Neural progenitor cell (in vitro differentiated cells): ENCODE results near the gene TUBB2B.

ENCODE experiments used
- EZH2phosphoT487 ChIP-seq: fragments of 200-600 bp; sonication (generic); IDR thresholded peaks from 2 replicates; pipeline ENCODE4 v1.6.1; 2017; ENCODE audit warnings: antibody characterized with exemption
- TF ChIP-seq, protein P1 (sequence below): fragments of 200-600 bp; sonication (generic); IDR thresholded peaks from 2 replicates; pipeline ENCODE4 v1.5.1; 2017; ENCODE audit warnings: antibody characterized with exemption, mild to moderate bottlenecking

DNA sequence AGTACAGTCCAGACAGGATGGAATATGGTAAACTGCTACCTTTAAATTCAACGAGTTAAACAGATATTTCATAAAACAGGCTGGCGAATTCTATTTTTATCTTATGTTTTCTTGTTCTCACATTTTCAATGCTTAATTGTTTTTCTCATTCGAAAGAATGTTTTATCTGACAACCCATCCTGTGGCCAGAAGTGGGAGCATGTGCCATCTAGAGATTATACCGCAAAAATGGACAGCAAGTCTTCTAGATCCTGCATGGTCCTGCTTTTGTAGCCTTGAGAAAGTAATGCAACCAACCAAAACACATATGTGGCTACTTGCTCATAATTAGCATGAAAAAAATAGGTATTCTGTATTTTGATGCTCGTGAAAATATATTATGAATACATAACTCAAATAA lies 30.7 kb downstream of the TUBB2B start:
- TF ChIP-seq, protein P1, sequence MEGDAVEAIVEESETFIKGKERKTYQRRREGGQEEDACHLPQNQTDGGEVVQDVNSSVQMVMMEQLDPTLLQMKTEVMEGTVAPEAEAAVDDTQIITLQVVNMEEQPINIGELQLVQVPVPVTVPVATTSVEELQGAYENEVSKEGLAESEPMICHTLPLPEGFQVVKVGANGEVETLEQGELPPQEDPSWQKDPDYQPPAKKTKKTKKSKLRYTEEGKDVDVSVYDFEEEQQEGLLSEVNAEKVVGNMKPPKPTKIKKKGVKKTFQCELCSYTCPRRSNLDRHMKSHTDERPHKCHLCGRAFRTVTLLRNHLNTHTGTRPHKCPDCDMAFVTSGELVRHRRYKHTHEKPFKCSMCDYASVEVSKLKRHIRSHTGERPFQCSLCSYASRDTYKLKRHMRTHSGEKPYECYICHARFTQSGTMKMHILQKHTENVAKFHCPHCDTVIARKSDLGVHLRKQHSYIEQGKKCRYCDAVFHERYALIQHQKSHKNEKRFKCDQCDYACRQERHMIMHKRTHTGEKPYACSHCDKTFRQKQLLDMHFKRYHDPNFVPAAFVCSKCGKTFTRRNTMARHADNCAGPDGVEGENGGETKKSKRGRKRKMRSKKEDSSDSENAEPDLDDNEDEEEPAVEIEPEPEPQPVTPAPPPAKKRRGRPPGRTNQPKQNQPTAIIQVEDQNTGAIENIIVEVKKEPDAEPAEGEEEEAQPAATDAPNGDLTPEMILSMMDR = no peak
- TF ChIP-seq EZH2phosphoT487 = no peak
